Bronchial epithelial cell (primary cell): ENCODE data around the gene CLDN8. TPM values are rescaled to one million over a fixed set of nuclear protein-coding genes. Genes with fewer than 3 reads are reported as not detected.

Experiments
- DNase-seq: peaks from one replicate; pipeline ENCODE4 v3.0.0-alpha.2; 2010; ENCODE audit warnings: low read depth
- FAIRE-seq: peaks from 2 replicates; lab custom pipeline; 2011; peaks lifted over from hg19 to GRCh38; lab: Jason Lieb, UNC
- H3K27me3 ChIP-seq: 2 replicates; pipeline ENCODE4 v1.5.1; 2011; ENCODE audit warnings: low read length; ENCODE audit not compliant: control insufficient read depth, insufficient read depth
- H3K36me3 ChIP-seq: 2 replicates; pipeline ENCODE4 v1.5.1; 2011; ENCODE audit warnings: low read length; ENCODE audit not compliant: control insufficient read depth, insufficient read depth
- H3K4me3 ChIP-seq: 2 replicates; pipeline ENCODE4 v1.5.1; 2011; ENCODE audit warnings: mild to moderate bottlenecking, low read depth, low read length, control low read depth
- total RNA-seq: library from RNA; depleted of rRNA; stranded (reverse); fragments of >200 nt; gene quantifications from 2 replicates; pipeline ENCODE4 v1.2.1, GENCODE V29; 2014
- TF ChIP-seq, protein P1 (sequence below): IDR thresholded peaks from 2 replicates; pipeline ENCODE4 v1.5.1; 2011; ENCODE audit warnings: mild to moderate bottlenecking, moderate library complexity, low read length, control low read depth, inconsistent platforms; ENCODE audit not compliant: insufficient read depth, severe bottlenecking

Gene CLDN8
- total RNA-seq, 1 donor from 2014 or later = 0.26 TPM

DNA sequence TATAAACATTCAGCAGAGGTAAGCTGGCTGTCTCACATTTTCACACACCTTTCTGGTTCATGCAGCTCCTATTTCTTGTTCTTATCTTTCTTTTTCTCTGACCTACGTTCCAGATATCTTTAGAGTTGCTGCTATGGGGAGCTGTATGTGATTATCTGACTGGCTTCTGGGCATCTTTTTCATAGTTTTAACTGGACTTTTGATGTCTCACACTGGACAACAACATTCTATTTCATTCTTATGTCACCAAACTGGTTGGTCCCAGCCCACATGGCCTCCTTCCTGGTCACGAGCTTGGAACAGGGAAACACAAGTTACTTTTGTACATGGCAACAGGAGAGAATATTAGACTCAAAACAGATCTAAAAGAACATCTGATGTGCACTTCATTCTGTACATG lies 7.7 kb upstream of the CLDN8 start:
- FAIRE-seq = no peak
- Histone ChIP-seq H3K4me3 (no peak overlapping the region), H3K36me3 (no peaks in the 10 kb centered on the region), H3K27me3 (no peaks in the 10 kb centered on the region)
- TF ChIP-seq, protein P1, sequence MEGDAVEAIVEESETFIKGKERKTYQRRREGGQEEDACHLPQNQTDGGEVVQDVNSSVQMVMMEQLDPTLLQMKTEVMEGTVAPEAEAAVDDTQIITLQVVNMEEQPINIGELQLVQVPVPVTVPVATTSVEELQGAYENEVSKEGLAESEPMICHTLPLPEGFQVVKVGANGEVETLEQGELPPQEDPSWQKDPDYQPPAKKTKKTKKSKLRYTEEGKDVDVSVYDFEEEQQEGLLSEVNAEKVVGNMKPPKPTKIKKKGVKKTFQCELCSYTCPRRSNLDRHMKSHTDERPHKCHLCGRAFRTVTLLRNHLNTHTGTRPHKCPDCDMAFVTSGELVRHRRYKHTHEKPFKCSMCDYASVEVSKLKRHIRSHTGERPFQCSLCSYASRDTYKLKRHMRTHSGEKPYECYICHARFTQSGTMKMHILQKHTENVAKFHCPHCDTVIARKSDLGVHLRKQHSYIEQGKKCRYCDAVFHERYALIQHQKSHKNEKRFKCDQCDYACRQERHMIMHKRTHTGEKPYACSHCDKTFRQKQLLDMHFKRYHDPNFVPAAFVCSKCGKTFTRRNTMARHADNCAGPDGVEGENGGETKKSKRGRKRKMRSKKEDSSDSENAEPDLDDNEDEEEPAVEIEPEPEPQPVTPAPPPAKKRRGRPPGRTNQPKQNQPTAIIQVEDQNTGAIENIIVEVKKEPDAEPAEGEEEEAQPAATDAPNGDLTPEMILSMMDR = no peak
- no peak for DNase-seq

DNA sequence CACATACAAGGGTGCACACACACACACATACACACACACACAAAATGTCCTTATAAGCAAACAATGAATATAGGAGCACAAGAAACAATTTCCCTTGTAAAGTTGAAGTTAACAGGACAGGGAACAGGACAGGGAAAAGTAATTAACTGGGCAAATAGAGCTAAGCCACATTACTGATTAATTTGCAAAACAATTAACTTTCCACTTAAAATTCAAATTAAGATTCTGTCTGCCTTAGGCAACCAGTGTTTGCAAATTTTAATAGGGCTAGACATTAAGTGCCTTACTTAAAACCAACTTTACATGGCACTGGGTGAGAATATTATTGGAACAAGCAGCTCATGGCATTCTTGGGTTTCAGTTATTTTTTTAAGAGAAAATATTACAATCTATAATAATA lies 6.8 kb upstream of the CLDN8 start:
- no peak for FAIRE-seq
- no peak for DNase-seq
- no peaks in the 10 kb centered on the region for H3K27me3 ChIP-seq
- no peak overlapping the region for H3K4me3 ChIP-seq
- TF ChIP-seq, protein P1 = no peak
- no peaks in the 10 kb centered on the region for H3K36me3 ChIP-seq

GRCh38 chr21:30211071-30211470 lies 4.8 kb downstream of the CLDN8 start:
- no peak for DNase-seq
- no peak for FAIRE-seq
- Histone ChIP-seq H3K36me3 (no peaks in the 10 kb centered on the region), H3K4me3 (no peak overlapping the region), H3K27me3 (no peaks in the 10 kb centered on the region)
- TF ChIP-seq, protein P1 = no peak

- TF ChIP-seq, protein P1 = no peak
- Histone ChIP-seq H3K36me3 (no peaks in the 10 kb centered on the region), H3K27me3 (no peaks in the 10 kb centered on the region), H3K4me3 (no peak overlapping the region)
- DNase-seq = no peak
- no peak for FAIRE-seq
Observed at GRCh38 chr21:30209601-30210000, 6.3 kb downstream of the CLDN8 start.

GRCh38 chr21:30207252-30207579 lies 8.7 kb downstream of the CLDN8 start:
- DNase-seq = peak; percentile 24
- Histone ChIP-seq H3K4me3 (no peak overlapping the region), H3K27me3 (no peaks in the 10 kb centered on the region), H3K36me3 (no peaks in the 10 kb centered on the region)
- TF ChIP-seq, protein P1 = no peak
- no peak for FAIRE-seq

- Histone ChIP-seq H3K27me3 (no peaks in the 10 kb centered on the region), H3K4me3 (no peak overlapping the region), H3K36me3 (no peaks in the 10 kb centered on the region)
- peak; percentile 84 for DNase-seq
- peak; percentile 58 for FAIRE-seq
- TF ChIP-seq, protein P1 = no peak
Observed at GRCh38 chr21:30206551-30207251, 9.2 kb downstream of the CLDN8 start.
